Liver (tissue), 3 donors: Measurements from ENCODE around the gene IFT25.
A peak's percentile ranks its signal among the peaks of the same experiment; 100 is the strongest.

Source experiments
- EGR1 ChIP-seq, 2 donors: IDR thresholded peaks; 2 replicates each; pipeline ENCODE4 v1.6.1; 2016 to 2018; ENCODE audit warnings: antibody characterized with exemption in 2 of 2, low read depth in 2 of 2
- FOXA1 ChIP-seq: IDR thresholded peaks from 2 replicates; pipeline ENCODE4 v1.6.1; 2016; ENCODE audit warnings: antibody characterized with exemption
- GABPA ChIP-seq, 2 donors: IDR thresholded peaks in 1 of 2; conservative IDR thresholded peaks in 1 of 2; 2 replicates each; pipeline ENCODE4 v1.6.1; 2016; ENCODE audit warnings: antibody characterized with exemption in 2 of 2, mild to moderate bottlenecking in 1 of 2, moderate library complexity in 1 of 2
- JUND ChIP-seq, 2 donors: IDR thresholded peaks; 2 replicates each; pipeline ENCODE4 v1.6.1; 2016; ENCODE audit warnings: antibody characterized with exemption in 2 of 2
- RAD21 ChIP-seq, 2 donors: IDR thresholded peaks; 2 replicates each; pipeline ENCODE4 v1.6.1; 2016; ENCODE audit warnings: antibody characterized with exemption in 2 of 2, mild to moderate bottlenecking in 2 of 2
- RXRA ChIP-seq, 2 donors: IDR thresholded peaks; 2 replicates each; pipeline ENCODE4 v1.6.1; 2017 to 2018; ENCODE audit warnings: antibody characterized with exemption in 2 of 2, mild to moderate bottlenecking in 1 of 2
- SP1 ChIP-seq: IDR thresholded peaks from 2 replicates; pipeline ENCODE4 v1.6.1; 2018; ENCODE audit warnings: antibody characterized with exemption, mild to moderate bottlenecking
- TAF1 ChIP-seq: conservative IDR thresholded peaks from 2 replicates; pipeline ENCODE4 v1.6.1; 2016; ENCODE audit warnings: antibody characterized with exemption, mild to moderate bottlenecking
- YY1 ChIP-seq: IDR thresholded peaks from 2 replicates; pipeline ENCODE4 v1.6.1; 2016; ENCODE audit warnings: antibody characterized with exemption, mild to moderate bottlenecking
- TF ChIP-seq, protein P1 (sequence below): IDR thresholded peaks from 2 replicates; pipeline ENCODE4 v1.6.1; 2016; ENCODE audit warnings: antibody characterized with exemption
- TF ChIP-seq, protein P2 (sequence below): fragments of 150-350 bp; IDR thresholded peaks from 2 replicates; pipeline ENCODE4 v1.5.1; 2017; ENCODE audit warnings: improper control_type of control experiment, low read depth, low read length; ENCODE audit not compliant: missing input control
- TF ChIP-seq, protein P3 (sequence below): IDR thresholded peaks from 2 replicates; pipeline ENCODE4 v1.6.1; 2016; ENCODE audit warnings: antibody characterized with exemption
- TF ChIP-seq, protein P4 (sequence below): IDR thresholded peaks from 2 replicates; pipeline ENCODE4 v1.6.1; 2016; ENCODE audit warnings: antibody characterized with exemption
- TF ChIP-seq, protein P5 (sequence below): IDR thresholded peaks from 2 replicates; pipeline ENCODE4 v1.6.1; 2016; ENCODE audit warnings: antibody characterized with exemption, mild to moderate bottlenecking
- donor health status: healthy.
- donor health status: healthy.

DNA sequence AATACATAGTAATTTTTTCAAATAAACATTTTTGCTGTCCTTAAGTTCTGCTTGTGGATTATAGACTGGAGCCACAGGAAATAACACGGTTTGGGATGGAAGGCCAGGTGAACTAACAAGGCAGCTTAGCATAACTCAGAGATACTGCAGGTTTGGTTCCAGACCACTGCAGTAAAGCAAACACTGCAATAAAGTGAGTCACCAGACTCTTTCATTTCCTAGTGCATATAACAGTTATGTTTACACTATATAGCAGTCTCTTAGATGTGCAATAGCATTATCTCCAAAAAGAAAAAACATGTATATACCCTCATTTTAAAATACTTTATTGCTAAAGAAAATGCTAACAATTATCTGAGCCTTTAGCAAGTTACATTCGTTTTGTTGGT is 22.6 kb upstream of the IFT25 start:
- TF ChIP-seq, protein P1, sequence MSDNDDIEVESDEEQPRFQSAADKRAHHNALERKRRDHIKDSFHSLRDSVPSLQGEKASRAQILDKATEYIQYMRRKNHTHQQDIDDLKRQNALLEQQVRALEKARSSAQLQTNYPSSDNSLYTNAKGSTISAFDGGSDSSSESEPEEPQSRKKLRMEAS: no peak
- TF ChIP-seq, protein P2, sequence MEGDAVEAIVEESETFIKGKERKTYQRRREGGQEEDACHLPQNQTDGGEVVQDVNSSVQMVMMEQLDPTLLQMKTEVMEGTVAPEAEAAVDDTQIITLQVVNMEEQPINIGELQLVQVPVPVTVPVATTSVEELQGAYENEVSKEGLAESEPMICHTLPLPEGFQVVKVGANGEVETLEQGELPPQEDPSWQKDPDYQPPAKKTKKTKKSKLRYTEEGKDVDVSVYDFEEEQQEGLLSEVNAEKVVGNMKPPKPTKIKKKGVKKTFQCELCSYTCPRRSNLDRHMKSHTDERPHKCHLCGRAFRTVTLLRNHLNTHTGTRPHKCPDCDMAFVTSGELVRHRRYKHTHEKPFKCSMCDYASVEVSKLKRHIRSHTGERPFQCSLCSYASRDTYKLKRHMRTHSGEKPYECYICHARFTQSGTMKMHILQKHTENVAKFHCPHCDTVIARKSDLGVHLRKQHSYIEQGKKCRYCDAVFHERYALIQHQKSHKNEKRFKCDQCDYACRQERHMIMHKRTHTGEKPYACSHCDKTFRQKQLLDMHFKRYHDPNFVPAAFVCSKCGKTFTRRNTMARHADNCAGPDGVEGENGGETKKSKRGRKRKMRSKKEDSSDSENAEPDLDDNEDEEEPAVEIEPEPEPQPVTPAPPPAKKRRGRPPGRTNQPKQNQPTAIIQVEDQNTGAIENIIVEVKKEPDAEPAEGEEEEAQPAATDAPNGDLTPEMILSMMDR: no peak
- TF ChIP-seq TAF1 (no peak), FOXA1 (no peak), EGR1 (IDR thresholded peaks at IDR 0.05; ENCODE audit: low read depth in 2 of 2) (no peak), JUND (IDR thresholded peaks at IDR 0.05) (peak in 1 of 2 donors; percentile 15), SP1 (no peak), RXRA (IDR thresholded peaks at IDR 0.05) (no peak), GABPA (IDR thresholded peaks at IDR 0.05 in 1 of 2, conservative IDR thresholded peaks at IDR 0.05 in 1 of 2) (no peak), YY1 (no peak), RAD21 (IDR thresholded peaks at IDR 0.05) (no peak)
- TF ChIP-seq, protein P3, sequence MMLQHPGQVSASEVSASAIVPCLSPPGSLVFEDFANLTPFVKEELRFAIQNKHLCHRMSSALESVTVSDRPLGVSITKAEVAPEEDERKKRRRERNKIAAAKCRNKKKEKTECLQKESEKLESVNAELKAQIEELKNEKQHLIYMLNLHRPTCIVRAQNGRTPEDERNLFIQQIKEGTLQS: no peak
- TF ChIP-seq, protein P4, sequence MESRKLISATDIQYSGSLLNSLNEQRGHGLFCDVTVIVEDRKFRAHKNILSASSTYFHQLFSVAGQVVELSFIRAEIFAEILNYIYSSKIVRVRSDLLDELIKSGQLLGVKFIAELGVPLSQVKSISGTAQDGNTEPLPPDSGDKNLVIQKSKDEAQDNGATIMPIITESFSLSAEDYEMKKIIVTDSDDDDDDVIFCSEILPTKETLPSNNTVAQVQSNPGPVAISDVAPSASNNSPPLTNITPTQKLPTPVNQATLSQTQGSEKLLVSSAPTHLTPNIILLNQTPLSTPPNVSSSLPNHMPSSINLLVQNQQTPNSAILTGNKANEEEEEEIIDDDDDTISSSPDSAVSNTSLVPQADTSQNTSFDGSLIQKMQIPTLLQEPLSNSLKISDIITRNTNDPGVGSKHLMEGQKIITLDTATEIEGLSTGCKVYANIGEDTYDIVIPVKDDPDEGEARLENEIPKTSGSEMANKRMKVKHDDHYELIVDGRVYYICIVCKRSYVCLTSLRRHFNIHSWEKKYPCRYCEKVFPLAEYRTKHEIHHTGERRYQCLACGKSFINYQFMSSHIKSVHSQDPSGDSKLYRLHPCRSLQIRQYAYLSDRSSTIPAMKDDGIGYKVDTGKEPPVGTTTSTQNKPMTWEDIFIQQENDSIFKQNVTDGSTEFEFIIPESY: no peak
- TF ChIP-seq, protein P5, sequence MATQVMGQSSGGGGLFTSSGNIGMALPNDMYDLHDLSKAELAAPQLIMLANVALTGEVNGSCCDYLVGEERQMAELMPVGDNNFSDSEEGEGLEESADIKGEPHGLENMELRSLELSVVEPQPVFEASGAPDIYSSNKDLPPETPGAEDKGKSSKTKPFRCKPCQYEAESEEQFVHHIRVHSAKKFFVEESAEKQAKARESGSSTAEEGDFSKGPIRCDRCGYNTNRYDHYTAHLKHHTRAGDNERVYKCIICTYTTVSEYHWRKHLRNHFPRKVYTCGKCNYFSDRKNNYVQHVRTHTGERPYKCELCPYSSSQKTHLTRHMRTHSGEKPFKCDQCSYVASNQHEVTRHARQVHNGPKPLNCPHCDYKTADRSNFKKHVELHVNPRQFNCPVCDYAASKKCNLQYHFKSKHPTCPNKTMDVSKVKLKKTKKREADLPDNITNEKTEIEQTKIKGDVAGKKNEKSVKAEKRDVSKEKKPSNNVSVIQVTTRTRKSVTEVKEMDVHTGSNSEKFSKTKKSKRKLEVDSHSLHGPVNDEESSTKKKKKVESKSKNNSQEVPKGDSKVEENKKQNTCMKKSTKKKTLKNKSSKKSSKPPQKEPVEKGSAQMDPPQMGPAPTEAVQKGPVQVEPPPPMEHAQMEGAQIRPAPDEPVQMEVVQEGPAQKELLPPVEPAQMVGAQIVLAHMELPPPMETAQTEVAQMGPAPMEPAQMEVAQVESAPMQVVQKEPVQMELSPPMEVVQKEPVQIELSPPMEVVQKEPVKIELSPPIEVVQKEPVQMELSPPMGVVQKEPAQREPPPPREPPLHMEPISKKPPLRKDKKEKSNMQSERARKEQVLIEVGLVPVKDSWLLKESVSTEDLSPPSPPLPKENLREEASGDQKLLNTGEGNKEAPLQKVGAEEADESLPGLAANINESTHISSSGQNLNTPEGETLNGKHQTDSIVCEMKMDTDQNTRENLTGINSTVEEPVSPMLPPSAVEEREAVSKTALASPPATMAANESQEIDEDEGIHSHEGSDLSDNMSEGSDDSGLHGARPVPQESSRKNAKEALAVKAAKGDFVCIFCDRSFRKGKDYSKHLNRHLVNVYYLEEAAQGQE: no peak
